Tibial nerve (tissue), 4 donors: ENCODE data around the gene CALB2. TPM values are rescaled to one million over a fixed set of nuclear protein-coding genes. Genes with fewer than 3 reads are reported as not detected.

Source experiments
- DNase-seq, 2 donors: peaks; one replicate each; pipeline ENCODE4 v3.0.0-alpha.2; 2019; ENCODE audit warnings: low spot score in 2 of 2
- H3K27ac ChIP-seq, 4 donors: fragments of 200-600 bp; sonication (generic) in 3 of 4; one replicate each; pipeline ENCODE4 v1.5.1; 2017 to 2019; ENCODE audit warnings: mild to moderate bottlenecking in 1 of 4
- H3K27me3 ChIP-seq, 2 donors: fragments of 200-600 bp; sonication (generic) in 1 of 2; one replicate each; pipeline versions ENCODE4 v1.5.1 to v1.6.0; 2017 to 2019
- H3K36me3 ChIP-seq, 3 donors: fragments of 200-600 bp; sonication (generic); one replicate each; pipeline ENCODE4 v1.5.1; 2018 to 2019
- H3K4me1 ChIP-seq, 4 donors: fragments of 200-600 bp; sonication (generic) in 3 of 4; one replicate each; pipeline ENCODE4 v1.5.1; 2017 to 2019
- H3K4me3 ChIP-seq, 4 donors: fragments of 200-600 bp; sonication (generic) in 3 of 4; one replicate each; pipeline ENCODE4 v1.5.1; 2017 to 2019; ENCODE audit warnings: mild to moderate bottlenecking in 1 of 4, moderate library complexity in 1 of 4
- H3K9me3 ChIP-seq, 4 donors: fragments of 200-600 bp; sonication (generic) in 3 of 4; one replicate each; pipeline ENCODE4 v1.5.1; 2017 to 2019
- EP300 ChIP-seq, 2 donors: sonication (generic); formaldehyde crosslinking; IDR thresholded peaks; one replicate each; pipeline ENCODE4 v1.6.1; 2017; ENCODE audit warnings: antibody characterized with exemption in 2 of 2, mild to moderate bottlenecking in 1 of 2
- POLR2A ChIP-seq, 2 donors: fragments of 450-650 bp; IDR thresholded peaks; one replicate each; pipeline ENCODE4 v1.6.1; 2017; ENCODE audit warnings: antibody characterized with exemption in 2 of 2, mild to moderate bottlenecking in 2 of 2, moderate library complexity in 2 of 2
- WGBS, 2 donors: methylation state at CpG; one replicate each; pipeline ENCODE4 v1.1.5; 2018; 5-methylcytosine and 5-hydroxymethylcytosine counted together
- total RNA-seq, 4 donors: library from RNA; depleted of rRNA; stranded (reverse); fragments of >200 nt; gene quantifications; one replicate each; pipeline ENCODE4 v1.1.0, GENCODE V29; 2016
- TF ChIP-seq, protein P1 (sequence below), 5 experiments: fragments of 200-600 bp in 3 of 5; fragments of 450-650 bp in 2 of 5; sonication (generic) in 3 of 5; IDR thresholded peaks; one replicate each; pipeline ENCODE4 v1.5.1; 2016 to 2019; ENCODE audit warnings: antibody characterized with exemption in 5 of 5, mild to moderate bottlenecking in 3 of 5, moderate library complexity in 2 of 5

The CALB2 gene
- total RNA-seq, 4 donors from 2014 or later = 3.5 to 24.7 (median 11.3) TPM

DNA sequence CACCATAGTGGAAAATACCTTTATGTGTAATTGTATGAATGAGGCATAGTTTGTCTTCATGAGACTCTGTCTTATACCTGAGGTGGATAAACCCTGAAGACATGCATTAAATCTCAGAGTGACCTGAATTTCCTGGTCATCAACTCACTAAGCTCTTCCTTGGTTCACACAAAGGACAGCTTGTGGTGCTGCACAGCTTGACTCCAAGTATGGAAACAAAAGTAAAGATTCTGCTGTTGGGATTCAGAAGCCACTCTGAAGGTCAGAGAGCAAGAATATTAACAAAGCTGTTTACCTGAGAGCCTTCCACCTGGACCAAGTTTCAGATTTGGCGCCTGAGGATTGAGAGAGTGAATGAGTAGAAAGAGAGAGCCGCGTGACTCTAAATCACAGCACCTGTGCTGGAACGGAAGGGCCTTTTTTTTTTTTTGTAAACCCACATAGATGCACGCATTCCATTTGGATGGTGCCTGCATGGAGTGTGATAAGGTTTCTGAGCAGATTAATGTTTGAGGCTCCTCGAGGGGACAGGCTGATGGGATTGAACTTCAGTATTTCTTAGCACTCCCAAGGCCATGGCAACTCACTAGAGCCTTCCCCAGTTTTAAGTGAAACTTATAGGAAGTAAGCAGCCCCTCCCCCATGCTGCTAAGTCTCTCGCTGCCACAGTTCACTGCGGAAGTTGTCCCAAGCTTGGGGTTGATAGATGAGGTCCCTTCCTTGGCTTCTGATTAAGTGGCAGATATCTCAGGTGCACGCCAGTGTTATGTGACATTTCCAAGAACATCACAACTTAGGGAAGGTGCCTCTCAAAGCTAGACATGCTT lies 28.7 kb downstream of the CALB2 start:
- Histone ChIP-seq H3K27ac (no peak overlapping the region), H3K4me3 (no peak overlapping the region), H3K4me1 (no peaks in the 10 kb centered on the region), H3K27me3 (peaks cover 0 to 18% of the 10 kb centered on the region in 2 donors), H3K36me3 (no peaks in the 10 kb centered on the region), H3K9me3 (no peaks in the 10 kb centered on the region)
- WGBS, 2 donors = 27% methylated on average over 9 of the region's 9 CpGs
- DNase-seq = no peak
- TF ChIP-seq, protein P1, sequence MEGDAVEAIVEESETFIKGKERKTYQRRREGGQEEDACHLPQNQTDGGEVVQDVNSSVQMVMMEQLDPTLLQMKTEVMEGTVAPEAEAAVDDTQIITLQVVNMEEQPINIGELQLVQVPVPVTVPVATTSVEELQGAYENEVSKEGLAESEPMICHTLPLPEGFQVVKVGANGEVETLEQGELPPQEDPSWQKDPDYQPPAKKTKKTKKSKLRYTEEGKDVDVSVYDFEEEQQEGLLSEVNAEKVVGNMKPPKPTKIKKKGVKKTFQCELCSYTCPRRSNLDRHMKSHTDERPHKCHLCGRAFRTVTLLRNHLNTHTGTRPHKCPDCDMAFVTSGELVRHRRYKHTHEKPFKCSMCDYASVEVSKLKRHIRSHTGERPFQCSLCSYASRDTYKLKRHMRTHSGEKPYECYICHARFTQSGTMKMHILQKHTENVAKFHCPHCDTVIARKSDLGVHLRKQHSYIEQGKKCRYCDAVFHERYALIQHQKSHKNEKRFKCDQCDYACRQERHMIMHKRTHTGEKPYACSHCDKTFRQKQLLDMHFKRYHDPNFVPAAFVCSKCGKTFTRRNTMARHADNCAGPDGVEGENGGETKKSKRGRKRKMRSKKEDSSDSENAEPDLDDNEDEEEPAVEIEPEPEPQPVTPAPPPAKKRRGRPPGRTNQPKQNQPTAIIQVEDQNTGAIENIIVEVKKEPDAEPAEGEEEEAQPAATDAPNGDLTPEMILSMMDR (IDR thresholded peaks at IDR 0.05) = no peak

DNA sequence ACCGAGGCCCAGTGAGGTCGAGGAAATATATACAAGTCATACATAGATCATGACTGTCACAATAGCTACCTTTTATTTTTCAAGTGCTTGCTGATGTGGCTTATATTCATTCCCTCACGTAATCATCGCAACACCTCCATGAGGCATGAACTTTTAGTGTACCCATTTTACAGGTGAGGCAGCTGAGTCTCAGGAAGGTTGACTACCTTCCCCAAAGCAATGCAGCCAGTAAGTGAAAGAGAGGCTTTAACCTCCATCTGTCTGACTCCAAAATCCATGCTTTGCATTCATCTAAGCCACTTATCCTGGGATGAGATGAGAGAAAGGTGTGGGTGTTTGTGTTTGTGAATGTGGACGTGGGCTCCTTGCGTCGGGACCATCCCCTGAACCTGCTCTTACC lies 30.8 kb downstream of the CALB2 start:
- WGBS, 2 donors = 71 to 81% methylated on average over 7 of the region's 7 CpGs
- H3K9me3 ChIP-seq = no peaks in the 10 kb centered on the region
- no peaks in the 10 kb centered on the region for H3K36me3 ChIP-seq
- no peak for TF ChIP-seq EP300 (IDR thresholded peaks at IDR 0.05)
- TF ChIP-seq, protein P1 (IDR thresholded peaks at IDR 0.05) = no peak
- no peak for TF ChIP-seq POLR2A (IDR thresholded peaks at IDR 0.05)
- H3K27ac ChIP-seq = no peak overlapping the region
- H3K4me1 ChIP-seq = no peaks in the 10 kb centered on the region
- H3K4me3 ChIP-seq = no peak overlapping the region
- peaks cover 0 to 18% of the 10 kb centered on the region in 2 donors for H3K27me3 ChIP-seq
- DNase-seq = no peak

DNA sequence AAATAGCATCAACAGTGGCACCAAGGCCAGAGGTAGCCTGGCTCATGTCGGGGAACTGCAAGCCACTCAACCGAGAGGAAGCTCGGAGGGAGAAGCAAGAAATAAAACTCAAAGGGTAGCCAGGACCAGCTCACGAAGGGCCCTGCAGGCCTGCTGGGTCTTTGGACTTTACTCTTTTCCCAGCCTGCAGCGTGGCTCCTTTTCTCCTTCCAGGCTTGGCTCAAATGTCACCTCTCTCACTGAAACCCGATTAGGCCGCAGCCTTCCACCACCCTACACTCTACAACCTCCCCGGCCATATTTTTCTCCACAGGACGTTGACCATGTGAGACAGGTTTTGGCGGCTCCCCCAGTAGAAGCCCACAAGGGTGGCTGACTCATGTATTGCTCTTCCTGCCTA lies 38.1 kb downstream of the CALB2 start:
- H3K27me3 ChIP-seq = no peaks in the 10 kb centered on the region
- H3K4me1 ChIP-seq = no peaks in the 10 kb centered on the region
- TF ChIP-seq, protein P1 (IDR thresholded peaks at IDR 0.05) = no peak
- TF ChIP-seq POLR2A (IDR thresholded peaks at IDR 0.05) = no peak
- no peak for TF ChIP-seq EP300 (IDR thresholded peaks at IDR 0.05)
- H3K9me3 ChIP-seq = no peaks in the 10 kb centered on the region
- DNase-seq = no peak
- no peak overlapping the region for H3K4me3 ChIP-seq
- H3K27ac ChIP-seq = no peak overlapping the region
- 78% methylated on average over 10 of the region's 10 CpGs for WGBS, 2 donors
- no peaks in the 10 kb centered on the region for H3K36me3 ChIP-seq

DNA sequence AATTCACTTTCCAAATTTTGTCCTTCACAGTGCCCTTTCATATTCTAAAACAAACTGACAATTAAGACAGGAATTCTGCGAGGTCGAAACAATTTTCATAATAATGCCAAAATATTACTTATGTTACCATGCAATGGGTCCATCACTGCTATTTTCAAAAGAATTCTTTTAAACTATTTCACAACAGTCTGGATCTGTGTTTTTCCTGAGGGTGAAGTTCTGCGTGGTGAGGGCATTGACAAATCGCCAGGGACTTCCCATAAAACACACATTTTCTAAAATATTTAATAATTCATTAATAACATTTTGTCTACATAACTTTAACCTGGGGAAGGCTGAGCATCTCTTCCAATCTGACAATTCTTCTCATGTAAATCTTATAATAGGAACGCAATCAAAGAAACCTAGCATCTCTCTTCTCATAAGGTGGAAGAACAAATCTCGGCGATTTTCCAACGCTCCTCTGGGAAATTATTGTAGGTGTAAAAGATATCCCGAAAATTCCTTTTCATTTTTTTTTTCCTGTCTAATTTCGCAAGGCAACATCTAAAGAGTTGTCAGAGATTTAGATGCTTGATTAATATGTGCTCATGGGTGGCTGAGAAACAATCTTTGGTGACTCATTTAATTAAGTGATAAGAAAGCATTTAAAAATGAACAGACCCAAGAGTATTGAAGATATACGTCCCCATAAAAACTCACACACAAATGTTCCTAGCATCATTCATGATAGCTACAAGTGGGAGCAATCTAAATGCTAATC lies 41.5 kb downstream of the CALB2 start:
- no peak overlapping the region for H3K4me3 ChIP-seq
- no peak overlapping the region for H3K27ac ChIP-seq
- 90 to 91% methylated on average over 11 of the region's 11 CpGs for WGBS, 2 donors
- DNase-seq = no peak
- no peaks in the 10 kb centered on the region for H3K36me3 ChIP-seq
- H3K9me3 ChIP-seq = peaks cover 0 to 7% (median 0%) of the 10 kb centered on the region in 4 donors
- no peak for TF ChIP-seq POLR2A (IDR thresholded peaks at IDR 0.05)
- TF ChIP-seq, protein P1 (IDR thresholded peaks at IDR 0.05) = no peak
- no peak for TF ChIP-seq EP300 (IDR thresholded peaks at IDR 0.05)
- no peaks in the 10 kb centered on the region for H3K27me3 ChIP-seq
- H3K4me1 ChIP-seq = no peaks in the 10 kb centered on the region

DNA sequence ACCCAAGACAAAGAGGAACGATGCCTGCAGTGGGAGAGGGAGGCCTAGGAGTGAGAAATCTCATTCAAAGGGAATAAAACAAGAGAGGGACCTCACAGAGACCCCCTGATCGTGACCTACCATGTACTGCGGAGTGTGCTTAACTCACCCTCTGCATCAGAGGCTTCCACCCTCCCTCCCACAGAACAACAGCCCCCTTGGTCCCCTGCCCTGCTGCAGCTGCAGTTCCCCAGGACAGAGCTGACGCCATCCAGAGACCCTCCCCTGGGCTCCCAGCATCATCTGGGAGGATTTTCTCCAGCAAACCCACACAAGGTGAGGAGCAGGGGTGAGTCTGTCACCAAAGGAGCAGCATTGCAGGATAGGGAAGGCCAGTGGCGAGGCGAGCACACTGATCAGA lies 43.5 kb downstream of the CALB2 start:
- H3K36me3 ChIP-seq = no peaks in the 10 kb centered on the region
- no peak for DNase-seq
- TF ChIP-seq POLR2A (IDR thresholded peaks at IDR 0.05) = no peak
- no peak for TF ChIP-seq EP300 (IDR thresholded peaks at IDR 0.05)
- TF ChIP-seq, protein P1 (IDR thresholded peaks at IDR 0.05) = no peak
- 50 to 55% methylated on average over 6 of the region's 6 CpGs for WGBS, 2 donors
- no peaks in the 10 kb centered on the region for H3K4me1 ChIP-seq
- peaks cover 0 to 9% (median 0%) of the 10 kb centered on the region in 4 donors for H3K9me3 ChIP-seq
- H3K27me3 ChIP-seq = no peaks in the 10 kb centered on the region
- H3K27ac ChIP-seq = no peak overlapping the region
- no peak overlapping the region for H3K4me3 ChIP-seq
